SU-DHL-6 (cell line): ENCODE results near the gene TBCK.

ENCODE experiments used
- CTCF ChIP-seq: fragments of 200-600 bp; sonication (generic); IDR thresholded peaks from one replicate; pipeline ENCODE4 v1.5.1; 2017; ENCODE audit warnings: antibody characterized with exemption, mild to moderate bottlenecking, low read length, moderate library complexity; ENCODE audit not compliant: insufficient read depth, poor library complexity, severe bottlenecking
- EZH2phosphoT487 ChIP-seq: fragments of 200-600 bp; sonication (generic), shearing (Covaris generic); conservative IDR thresholded peaks from 2 replicates; pipeline ENCODE4 v1.6.1; 2018; ENCODE audit warnings: mild to moderate bottlenecking, antibody characterized with exemption, low read length, moderate library complexity, mixed read lengths

GRCh38 chr4:106132045-106132444 lies 184.0 kb downstream of the TBCK start:
- no peak for TF ChIP-seq CTCF
- no peak for TF ChIP-seq EZH2phosphoT487
